ENCODE measurements around the gene CD40LG.

GRCh38 chrX:136662976-136663375 is 15.0 kb downstream of the CD40LG start:
- TF ChIP-seq CTCF (IDR thresholded peaks at IDR 0.05) (no peak), POLR2A (IDR thresholded peaks at IDR 0.05) (no peak), POLR2AphosphoS5 (IDR thresholded peaks at IDR 0.05) (no peak), EP300 (IDR thresholded peaks at IDR 0.05) (no peak)

Measured in gastroesophageal sphincter (tissue), 3 donors.